Measurements from ENCODE around the gene WFDC6.

Gene WFDC6

DNA sequence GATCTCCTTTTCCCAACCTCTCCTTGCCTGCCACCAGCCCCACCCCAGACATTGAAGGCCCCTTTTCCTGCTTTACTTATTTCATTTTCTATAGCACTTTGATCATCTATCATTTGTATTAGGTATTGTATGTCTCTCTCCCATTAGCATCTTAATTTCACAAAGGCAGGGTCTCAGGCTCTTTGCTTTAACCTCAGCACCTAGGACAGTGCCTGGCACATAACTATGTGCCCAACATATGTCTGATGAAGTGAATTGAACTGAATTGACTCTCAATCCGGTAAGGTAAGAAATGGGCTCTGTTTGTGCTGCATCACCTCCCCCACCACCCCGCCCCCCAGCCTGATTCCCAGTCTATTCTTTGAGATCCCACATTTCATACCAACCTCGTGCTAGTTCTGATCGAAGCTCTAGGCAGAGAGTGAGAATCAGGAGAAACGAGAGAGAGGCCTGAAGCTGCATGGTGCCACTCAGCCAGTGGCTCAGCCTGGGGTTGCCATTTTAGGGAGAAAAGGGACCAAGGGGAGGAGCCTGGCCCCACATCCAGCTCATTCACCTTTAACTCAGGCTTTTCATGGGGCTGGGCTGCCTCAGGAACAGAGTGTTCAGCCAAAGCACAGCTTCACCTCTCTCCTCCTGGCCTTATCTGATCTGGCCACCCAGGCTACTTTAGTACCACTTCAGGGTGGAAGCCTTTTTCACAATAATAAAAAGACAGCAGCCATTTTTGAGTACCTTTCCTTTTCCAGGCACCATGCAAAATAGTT is 24.0 kb downstream of the WFDC6 start, which contains the start of gene SPINT3:
SPINT3 (minus strand) TSS at position 476 of the 767 bp plus-strand sequence; CDS start at position 462, 14 bp downstream.
- no peak for DNase-seq (ENCODE audit: low spot score)

DNA sequence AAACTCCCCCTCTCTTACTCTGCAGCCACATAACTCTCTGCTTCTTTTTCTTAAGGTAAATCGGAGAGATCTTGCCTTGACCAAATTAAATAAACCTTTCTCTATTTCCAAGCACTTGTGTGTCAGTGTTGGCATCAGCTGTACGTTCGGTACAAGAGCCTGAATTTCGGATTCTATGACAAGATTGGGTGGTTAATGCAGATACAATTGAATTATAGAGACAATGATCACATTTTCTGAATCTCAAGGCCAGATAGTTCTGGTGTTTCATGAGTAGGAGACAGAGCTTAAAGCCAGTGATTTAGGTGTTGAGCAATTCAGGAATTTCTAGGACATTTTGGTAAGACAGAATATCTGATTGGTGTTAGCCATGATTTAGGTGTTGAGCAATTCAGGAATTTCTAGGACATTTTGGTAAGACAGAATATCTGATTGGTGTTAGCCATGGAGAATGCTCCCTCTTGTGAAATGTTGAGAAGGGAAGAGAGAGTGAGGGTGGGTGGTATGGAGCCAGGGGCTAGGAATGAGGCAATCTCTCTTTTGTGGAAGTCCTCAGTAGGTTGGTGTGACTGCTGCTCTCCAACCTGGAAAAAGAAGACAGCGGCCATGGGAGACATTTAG is 28.9 kb downstream of the WFDC6 start:
- DNase-seq (ENCODE audit: low spot score), result no peak

DNA sequence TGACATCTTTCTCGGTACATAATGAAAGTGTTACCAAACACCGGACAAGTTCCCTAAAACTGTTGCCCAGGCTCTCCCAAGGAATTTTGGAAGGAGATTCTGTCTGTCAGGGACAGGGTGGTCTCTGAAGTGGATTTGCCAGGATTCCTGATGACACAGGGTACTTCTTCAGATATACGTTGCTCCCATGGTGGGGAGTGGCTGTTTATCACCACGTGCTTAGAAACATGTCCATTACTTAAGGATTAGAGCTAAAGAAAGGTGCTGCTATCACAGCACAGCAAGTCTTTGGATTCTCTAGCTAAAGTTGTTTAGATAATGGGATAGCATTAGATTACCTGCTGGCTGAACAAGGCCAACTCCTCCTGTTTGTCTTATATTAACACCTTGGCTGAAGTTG is 30.2 kb downstream of the WFDC6 start:
- no peak for DNase-seq (ENCODE audit: low spot score)

DNA sequence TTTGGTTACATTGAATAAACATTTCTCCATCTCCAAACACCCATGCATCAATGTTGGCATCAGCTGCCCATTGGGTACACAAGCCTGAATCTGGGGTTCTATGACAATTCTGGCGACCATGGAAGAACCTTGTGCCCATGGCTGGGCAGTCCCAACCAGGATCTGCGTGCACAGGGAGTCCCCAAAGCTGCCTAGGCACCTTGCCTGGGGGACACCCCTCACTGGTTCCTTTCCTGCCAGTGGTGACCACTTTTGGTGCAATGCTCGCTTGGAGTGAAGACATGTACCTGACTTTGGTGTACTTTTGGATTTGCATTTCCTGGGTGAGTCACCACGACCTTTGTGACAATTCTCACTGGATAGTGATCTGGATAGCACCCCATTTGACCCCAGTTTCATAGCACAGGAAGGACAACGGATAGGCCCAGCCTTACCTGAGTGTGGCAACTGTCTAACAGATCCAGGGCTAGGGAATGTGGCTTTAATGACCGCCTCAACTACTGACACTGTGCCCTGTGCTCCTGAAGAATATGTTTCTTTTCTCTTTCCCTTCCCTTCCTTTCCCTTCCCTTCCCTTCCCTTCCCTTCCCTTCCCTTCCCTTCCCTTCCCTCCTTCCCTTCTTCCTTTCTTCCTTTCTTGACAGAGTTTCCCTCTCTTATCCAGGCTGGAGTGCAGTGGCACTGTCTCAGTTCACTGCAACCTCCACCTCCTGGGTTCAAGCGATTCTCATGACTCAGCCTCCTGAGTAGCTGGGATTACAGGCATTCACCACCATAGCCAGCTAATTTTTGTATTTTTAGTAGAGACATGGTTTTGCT is 31.0 kb downstream of the WFDC6 start:
- no peak for DNase-seq (ENCODE audit: low spot score)

DNA sequence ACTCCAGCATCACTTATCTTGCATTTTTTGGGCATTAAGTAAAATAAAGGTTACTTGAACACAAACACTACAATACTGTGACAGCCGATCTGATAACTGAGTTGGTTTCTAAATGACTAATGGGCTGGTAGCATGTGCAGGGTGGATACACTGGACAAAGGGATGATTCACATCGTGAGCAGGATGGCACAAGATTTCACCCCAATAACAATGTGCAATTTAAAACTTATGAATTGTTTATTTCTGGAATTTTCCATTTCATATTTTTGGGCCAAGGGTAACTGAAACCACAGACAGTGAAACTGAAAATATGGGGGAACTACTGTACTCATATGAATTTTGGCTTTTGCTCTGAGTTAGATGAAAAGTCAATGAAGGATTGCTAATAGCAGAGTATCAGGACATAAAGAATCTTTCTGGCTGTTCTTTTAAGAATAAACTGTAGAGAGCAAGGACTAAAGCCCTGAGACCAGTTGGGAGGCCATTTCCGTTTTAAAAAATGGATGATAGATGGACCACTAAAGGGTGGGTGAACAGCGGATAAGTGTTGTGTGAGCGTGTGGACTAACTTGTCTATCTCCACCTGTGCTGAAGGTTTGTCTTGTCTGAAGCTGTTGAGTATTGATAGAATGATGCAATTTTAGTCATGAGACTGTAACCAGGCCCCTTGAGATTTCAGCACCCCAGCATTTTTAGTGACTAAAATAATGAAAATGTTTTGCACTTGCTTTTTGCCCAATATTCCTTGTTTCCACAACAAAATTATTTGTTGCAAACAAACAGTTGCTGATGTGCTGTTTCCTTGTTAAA is 32.1 kb downstream of the WFDC6 start:
- no peak for DNase-seq (ENCODE audit: low spot score)

DNA sequence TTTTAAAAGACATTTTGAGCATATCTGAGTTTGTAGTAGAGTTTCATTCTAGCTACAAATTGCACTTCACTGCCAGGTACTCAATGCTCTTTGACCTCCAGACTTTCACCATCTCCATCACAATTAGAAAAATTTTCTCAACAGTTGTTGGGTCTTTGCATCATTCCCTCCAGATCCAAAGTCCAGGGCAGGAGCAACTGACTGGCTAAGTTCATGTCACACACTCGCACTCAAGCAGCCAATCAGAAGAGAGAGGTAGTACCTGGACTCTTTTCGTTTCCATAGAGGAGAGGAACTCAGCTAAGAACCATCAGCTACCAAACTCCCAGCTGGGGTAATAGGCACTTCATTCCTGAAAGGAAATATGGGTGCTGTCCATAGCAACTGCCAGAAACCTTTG is 32.9 kb downstream of the WFDC6 start:
- DNase-seq (ENCODE audit: low spot score), result no peak

DNA sequence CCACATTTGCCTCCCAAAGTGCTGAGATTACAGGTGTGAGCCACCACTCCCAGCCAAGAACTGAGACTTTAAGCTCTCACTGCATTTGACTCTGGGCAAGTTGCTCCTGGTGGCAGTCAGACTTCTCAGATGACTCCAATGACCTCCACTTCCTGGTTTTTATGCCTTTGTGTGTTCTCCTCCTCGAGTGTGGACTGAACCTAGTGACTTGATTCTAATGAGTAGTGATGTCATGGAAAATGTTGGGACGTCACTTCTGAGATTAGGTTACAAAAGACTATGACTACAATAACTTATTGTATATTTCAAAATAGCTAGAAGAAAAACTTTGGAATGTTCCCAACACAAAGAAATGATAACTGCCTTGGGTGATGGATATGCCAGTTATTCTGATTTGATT is 35.9 kb downstream of the WFDC6 start:
- DNase-seq (ENCODE audit: low spot score), result no peak

DNA sequence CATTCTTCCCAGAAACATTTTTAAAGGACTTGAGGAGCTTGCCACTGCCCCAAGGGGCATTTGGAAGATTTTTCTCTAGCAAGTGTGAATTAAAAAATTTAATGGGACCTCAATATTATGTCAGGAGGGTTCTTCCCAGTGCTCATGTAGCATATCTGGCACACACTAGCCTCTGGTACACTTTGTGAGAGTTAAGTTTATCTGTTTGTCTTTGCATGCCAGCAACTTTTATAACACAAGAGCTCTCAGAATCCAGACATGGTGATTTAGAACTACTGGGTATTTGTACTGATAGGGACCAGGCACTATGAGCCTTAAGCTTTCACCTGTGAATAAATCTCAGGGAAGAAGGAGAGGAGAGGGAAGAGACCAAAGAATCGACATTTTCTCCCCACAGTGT is 36.7 kb downstream of the WFDC6 start:
- no peak for DNase-seq (ENCODE audit: low spot score)

DNA sequence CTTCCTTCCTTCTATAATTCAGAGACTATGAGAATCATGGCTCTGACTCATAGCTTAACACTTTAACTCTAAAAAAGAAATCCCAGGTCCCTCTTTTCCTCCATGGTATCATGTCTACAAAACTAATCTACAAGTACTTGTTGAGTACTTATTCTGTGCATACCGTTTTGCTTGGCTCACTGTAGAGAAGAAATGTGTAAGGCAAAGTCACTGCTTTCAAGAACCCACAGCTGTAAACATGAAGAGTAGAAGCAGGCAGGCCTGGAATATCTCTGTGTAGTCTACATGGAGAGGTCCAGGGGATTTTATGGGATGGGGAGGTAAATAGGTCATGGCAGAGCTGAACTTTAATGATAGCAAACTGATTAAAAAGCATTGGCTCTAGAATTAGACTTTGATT is 37.7 kb downstream of the WFDC6 start:
- DNase-seq (ENCODE audit: low spot score), result no peak

DNA sequence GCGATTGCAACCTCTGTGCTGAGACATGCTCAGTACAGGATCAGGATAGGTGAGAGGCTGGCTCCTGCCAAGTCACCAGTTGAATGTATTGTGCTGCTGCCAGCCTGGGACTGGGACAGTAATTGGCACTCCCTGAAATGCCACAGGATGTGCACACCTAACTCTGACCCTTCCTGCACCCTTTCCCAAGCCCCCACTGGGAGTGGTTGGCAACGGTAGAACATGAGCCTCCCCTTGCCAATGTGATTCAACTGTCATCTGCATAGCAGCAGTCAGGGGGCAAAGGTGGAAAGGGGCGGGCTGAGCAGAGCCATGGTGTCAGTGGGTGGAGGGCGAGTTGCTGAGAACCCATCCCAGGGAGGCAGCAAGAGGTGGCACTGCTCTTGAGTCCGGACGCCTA is 39.3 kb downstream of the WFDC6 start:
- no peak for DNase-seq (ENCODE audit: low spot score)

DNA sequence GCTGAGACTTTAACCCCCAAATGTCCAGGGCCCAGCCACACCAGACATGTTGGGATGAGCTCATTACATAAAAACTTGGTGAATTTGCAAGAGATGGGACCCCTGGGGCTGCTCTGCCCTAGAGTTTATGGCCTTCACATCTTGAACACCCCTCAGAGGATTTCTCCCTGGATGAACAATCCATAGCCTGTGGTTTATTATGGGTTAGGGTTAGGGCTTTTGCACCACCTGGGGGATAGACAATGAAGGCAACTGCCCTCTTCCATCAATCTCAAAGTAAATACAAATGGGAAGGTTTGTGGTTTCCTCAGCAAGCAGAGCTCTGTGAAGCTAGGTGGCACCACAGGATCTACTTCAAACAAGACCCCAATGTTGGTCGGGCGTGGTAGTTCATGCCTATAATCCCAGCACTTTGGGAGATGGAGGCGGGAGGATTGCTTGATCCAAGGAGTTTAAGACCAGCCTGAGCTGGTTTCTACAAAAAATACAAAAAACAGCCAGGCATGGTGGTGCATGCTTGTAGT is 41.2 kb downstream of the WFDC6 start:
- DNase-seq (ENCODE audit: low spot score), result no peak

DNA sequence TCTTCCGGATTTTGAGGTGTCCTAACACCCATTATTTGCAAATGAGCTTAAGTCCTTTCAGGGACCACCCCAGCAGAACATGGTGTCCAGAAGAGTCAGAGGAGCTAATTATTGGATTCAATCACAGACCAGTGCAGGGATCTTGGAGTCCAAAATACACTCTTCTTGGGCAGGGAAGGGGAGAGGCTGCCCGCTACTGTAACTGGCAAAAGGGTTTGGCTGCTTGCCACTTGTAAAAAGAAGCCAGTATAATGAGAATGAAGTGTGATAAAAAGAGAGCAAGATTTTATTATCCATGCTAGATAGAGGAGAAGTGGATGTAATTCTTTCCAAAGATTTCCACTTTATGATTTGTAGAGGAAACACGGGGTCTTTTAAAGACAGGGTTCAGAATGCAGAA is 43.1 kb downstream of the WFDC6 start:
- DNase-seq (ENCODE audit: low spot score), result no peak

DNA sequence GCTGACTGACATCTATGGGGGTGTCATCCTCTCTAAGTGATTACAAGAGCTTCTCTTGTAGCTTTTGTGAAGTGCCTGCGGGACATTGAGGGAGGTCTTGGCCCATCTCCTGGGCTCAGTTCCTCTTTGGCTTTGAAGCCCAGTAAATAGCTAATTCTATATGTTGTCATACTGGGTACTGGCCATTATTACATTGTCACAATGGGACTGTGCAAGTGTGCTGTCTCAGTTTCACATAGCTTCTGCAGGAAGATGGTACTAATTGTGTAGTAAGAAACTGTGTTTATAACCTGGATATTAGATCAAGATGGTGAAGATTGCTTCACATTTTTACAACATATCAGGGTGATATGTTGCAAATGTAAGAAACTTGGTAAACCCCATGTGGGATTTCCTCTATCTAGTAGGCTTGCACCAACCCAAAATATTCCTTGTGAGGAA is 43.8 kb downstream of the WFDC6 start:
- no peak for DNase-seq (ENCODE audit: low spot score)

DNA sequence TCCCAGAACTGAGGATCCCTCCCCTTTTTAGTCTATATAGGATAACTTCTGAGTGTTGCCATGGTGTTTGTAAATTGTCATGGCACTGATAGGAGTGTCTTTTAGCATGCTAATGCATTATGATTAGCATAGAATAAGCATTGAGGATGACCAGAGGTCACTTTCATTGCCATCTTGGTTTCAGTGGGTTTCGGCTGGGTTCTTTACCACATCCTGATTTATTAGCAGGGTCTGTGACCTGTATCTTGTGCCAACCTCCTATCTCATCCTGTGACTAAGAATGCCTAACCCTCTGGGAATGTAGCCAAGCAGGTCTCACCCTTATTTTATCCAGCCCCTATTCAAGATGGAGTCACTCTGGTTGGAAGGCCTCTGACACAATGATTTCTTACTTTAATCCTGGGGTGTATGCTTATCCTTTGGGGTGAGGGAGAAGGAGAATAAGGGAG is 50.2 kb downstream of the WFDC6 start:
- no peak for DNase-seq (ENCODE audit: low spot score)

DNA sequence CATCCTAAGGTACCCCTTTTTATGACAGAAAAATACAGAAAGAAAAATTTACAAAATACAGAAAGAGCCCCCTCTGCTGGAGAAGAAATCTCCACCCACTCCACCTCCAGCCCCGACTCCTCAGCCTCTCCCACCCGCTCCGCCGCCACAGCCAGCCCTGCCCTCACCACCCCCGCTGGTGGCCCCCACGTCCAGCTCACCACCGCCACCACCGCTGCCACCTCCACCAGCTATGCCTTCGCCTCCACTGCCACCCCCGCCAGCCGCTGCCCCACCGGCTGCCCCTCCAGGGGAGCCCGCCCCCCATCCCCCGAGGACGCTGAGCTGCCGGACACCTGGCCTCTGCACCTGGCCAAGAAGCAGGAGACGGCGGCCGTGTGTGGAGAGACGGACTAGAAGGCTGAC is 52.0 kb downstream of the WFDC6 start:
- DNase-seq (ENCODE audit: low spot score), result peak; percentile 20

DNA sequence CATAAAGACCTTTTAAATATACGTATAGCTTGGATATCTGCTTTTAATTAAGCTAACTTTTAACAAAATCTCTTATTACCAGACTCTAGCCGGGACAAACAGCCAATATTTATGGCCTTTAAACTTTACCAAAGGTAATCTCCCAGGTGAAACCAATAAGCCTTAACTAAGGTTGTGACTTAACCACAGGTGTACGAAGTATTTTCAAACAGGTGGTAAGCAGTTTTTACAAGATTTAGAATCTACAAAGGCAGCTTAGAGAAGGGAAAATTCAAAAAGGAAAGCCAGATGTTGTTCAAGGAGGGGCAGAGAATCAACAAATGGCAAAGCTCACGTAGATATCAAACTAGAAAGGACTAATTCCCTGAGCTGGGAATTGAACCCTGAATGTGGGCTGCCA is 53.9 kb downstream of the WFDC6 start:
- DNase-seq (ENCODE audit: low spot score), result no peak

DNA sequence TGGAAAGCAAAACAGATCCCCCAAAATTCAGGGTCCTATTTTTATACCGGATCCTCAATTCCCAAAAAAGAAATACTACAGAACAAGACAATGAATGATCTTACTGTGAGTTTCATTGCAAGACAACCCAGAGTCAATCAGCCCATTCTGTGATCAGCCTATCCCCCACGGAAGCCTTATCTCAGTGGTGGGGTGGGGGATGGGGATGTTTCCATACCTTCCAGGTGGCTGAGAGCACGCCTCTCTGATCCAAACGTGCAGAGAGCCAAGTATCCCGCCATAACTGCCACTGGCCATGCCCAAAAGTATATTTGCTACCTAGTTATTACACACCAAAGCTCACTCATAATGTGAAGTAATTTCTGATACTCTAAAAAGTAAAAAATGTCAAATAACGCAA is 54.6 kb downstream of the WFDC6 start:
- no peak for DNase-seq (ENCODE audit: low spot score)
